Fibroblast of skin of abdomen (primary cell): ENCODE measurements around the gene CYFIP1.

Experiments
- DNase-seq: peaks from one replicate; pipeline ENCODE4 v3.0.0-alpha.2; 2013

Gene CYFIP1

GRCh38 chr15:22867886-22868285, 112.3 kb downstream of the CYFIP1 start:
- DNase-seq: no peak

- no peak for DNase-seq
Measured at GRCh38 chr15:22866079-22866478, 114.1 kb downstream of the CYFIP1 start.

- DNase-seq: no peak
Measured at GRCh38 chr15:22863356-22863755, 116.8 kb downstream of the CYFIP1 start.

GRCh38 chr15:22861161-22861560, 119.0 kb downstream of the CYFIP1 start:
- no peak for DNase-seq

- no peak for DNase-seq
Measured at GRCh38 chr15:22856659-22857058, 123.5 kb downstream of the CYFIP1 start.

GRCh38 chr15:22855791-22856190, 124.4 kb downstream of the CYFIP1 start:
- DNase-seq: no peak

GRCh38 chr15:22851513-22851912, 128.7 kb downstream of the CYFIP1 start:
- no peak for DNase-seq

- no peak for DNase-seq
Measured at GRCh38 chr15:22850055-22850454, 130.1 kb downstream of the CYFIP1 start.

GRCh38 chr15:22846073-22846472, 134.1 kb downstream of the CYFIP1 start:
- DNase-seq: no peak

GRCh38 chr15:22845289-22845900, 134.8 kb downstream of the CYFIP1 start:
- DNase-seq: peak; percentile 25

GRCh38 chr15:22844421-22845288, 135.5 kb downstream of the CYFIP1 start:
- DNase-seq: no peak

GRCh38 chr15:22839046-22839695, 141.0 kb downstream of the CYFIP1 start:
- DNase-seq: no peak

- peak; percentile 98 for DNase-seq
Measured at GRCh38 chr15:22838292-22839042, 141.7 kb downstream of the CYFIP1 start, which contains the start of gene NIPA2. NIPA2 (plus strand) TSS chr15:22838666; CDS start chr15:22851732, 13,066 bp downstream.

- peak; percentile 10 for DNase-seq
Measured at GRCh38 chr15:22831473-22831872, 148.7 kb downstream of the CYFIP1 start.

GRCh38 chr15:22827125-22827524, 153.0 kb downstream of the CYFIP1 start:
- no peak for DNase-seq

GRCh38 chr15:22823495-22824128, 156.6 kb downstream of the CYFIP1 start:
- DNase-seq: no peak

- DNase-seq: no peak
Measured at GRCh38 chr15:22819651-22820050, 160.5 kb downstream of the CYFIP1 start.
